GM23248 (cell line): ENCODE data around the gene MYO9A. TPM values are rescaled to one million over a fixed set of nuclear protein-coding genes. Genes with fewer than 3 reads are reported as not detected.
"Not testable (repeated sequence)": the region's sequence is repeated elsewhere in the genome, so short reads cannot be mapped to it uniquely, and the experiment has no call there.

Experiments used
- DNase-seq: peaks from one replicate; pipeline ENCODE4 v3.0.0-alpha.2; 2015
- H2AFZ ChIP-seq: fragments of 200-600 bp; sonication (generic); 2 replicates; pipeline ENCODE4 v1.6.1; 2016; ENCODE audit warnings: antibody characterized with exemption
- H3F3A ChIP-seq: fragments of 200-600 bp; sonication (generic); 2 replicates; pipeline ENCODE4 v1.6.1; 2016; ENCODE audit warnings: mild to moderate bottlenecking, antibody characterized with exemption, mixed run types; ENCODE audit not compliant: insufficient read depth
- H3K27ac ChIP-seq: fragments of 200-600 bp; sonication (generic); 2 replicates; pipeline ENCODE4 v1.5.1; 2016; ENCODE audit warnings: mild to moderate bottlenecking
- H3K27me3 ChIP-seq: fragments of 200-600 bp; sonication (generic); replicated peaks from 2 replicates; pipeline ENCODE4 v1.6.1; 2016; ENCODE audit warnings: mild to moderate bottlenecking; ENCODE audit not compliant: insufficient read depth
- H3K36me3 ChIP-seq: fragments of 200-600 bp; sonication (generic); 2 replicates; pipeline ENCODE4 v1.6.1; 2016; ENCODE audit warnings: low read depth, mild to moderate bottlenecking
- H3K4me1 ChIP-seq: fragments of 200-600 bp; sonication (generic); 2 replicates; pipeline ENCODE4 v1.6.1; 2016; ENCODE audit warnings: mild to moderate bottlenecking; ENCODE audit not compliant: insufficient read depth
- H3K4me2 ChIP-seq: fragments of 200-600 bp; sonication (generic); one replicate; pipeline ENCODE4 v1.6.1; 2016; ENCODE audit warnings: mild to moderate bottlenecking; ENCODE audit not compliant: unreplicated experiment
- H3K4me3 ChIP-seq: fragments of 200-600 bp; sonication (generic); 2 replicates; pipeline ENCODE4 v1.5.1; 2016; ENCODE audit warnings: mild to moderate bottlenecking
- H3K79me2 ChIP-seq: fragments of 200-600 bp; sonication (generic); 2 replicates; pipeline ENCODE4 v1.6.1; 2016; ENCODE audit warnings: mild to moderate bottlenecking; ENCODE audit not compliant: insufficient read depth
- H3K9ac ChIP-seq: fragments of 200-600 bp; sonication (generic); 2 replicates; pipeline ENCODE4 v1.6.1; 2016; ENCODE audit warnings: mild to moderate bottlenecking
- H3K9me2 ChIP-seq: fragments of 200-600 bp; sonication (generic); 2 replicates; pipeline ENCODE4 v1.6.1; 2016; ENCODE audit warnings: mixed run types, mild to moderate bottlenecking, moderate library complexity; ENCODE audit not compliant: insufficient read depth
- H3K9me3 ChIP-seq: fragments of 200-600 bp; sonication (generic); one replicate; pipeline ENCODE4 v1.6.1; 2017; ENCODE audit warnings: low read depth
- H4K20me1 ChIP-seq: fragments of 200-600 bp; sonication (generic); 2 replicates; pipeline ENCODE4 v1.6.0; 2016; ENCODE audit not compliant: insufficient read depth
- EZH2 ChIP-seq: fragments of 200-600 bp; sonication (generic); IDR thresholded peaks from 2 replicates; pipeline ENCODE4 v1.6.1; 2018; ENCODE audit warnings: antibody characterized with exemption, mild to moderate bottlenecking; ENCODE audit not compliant: insufficient read depth, poor library complexity, severe bottlenecking
- EZH2phosphoT487 ChIP-seq: fragments of 200-600 bp; sonication (generic); IDR thresholded peaks from 2 replicates; pipeline ENCODE4 v1.6.1; 2018; ENCODE audit warnings: antibody characterized with exemption, moderate library complexity, mild to moderate bottlenecking, low read depth; ENCODE audit not compliant: insufficient read depth
- WGBS, 2 experiments: methylation state at CpG; one replicate each; pipeline ENCODE4 v1.1.6; 2015 to 2017; ENCODE audit warnings: low lambda C conversion rate in 2 of 2, low coverage in 1 of 2; ENCODE audit errors: missing lambda C conversion rate in 2 of 2; 5-methylcytosine and 5-hydroxymethylcytosine counted together
- in situ Hi-C: fragments of 300-500 bp; cut with MboI; formaldehyde crosslinking; loops from 2 replicates; pipeline ENCODE4 v1.15.0; 2020
- polyA plus RNA-seq: library from polyadenylated mRNA; unstranded; fragments of >200 nt; fragmentation: Nextera tagmentation; extraction: Ambion mirVana; gene quantifications from 2 replicates; pipeline ENCODE4 v1.2.1, GENCODE V29; 2016
- total RNA-seq: library from RNA; depleted of rRNA; stranded (reverse); fragments of >200 nt; shearing (Covaris generic); gene quantifications from 2 replicates; pipeline ENCODE4 v1.2.3, GENCODE V29; 2014

The MYO9A gene
- total and polyA plus RNA-seq, 2 experiments from 2014 or later: 10.6 to 20.4 TPM

DNA sequence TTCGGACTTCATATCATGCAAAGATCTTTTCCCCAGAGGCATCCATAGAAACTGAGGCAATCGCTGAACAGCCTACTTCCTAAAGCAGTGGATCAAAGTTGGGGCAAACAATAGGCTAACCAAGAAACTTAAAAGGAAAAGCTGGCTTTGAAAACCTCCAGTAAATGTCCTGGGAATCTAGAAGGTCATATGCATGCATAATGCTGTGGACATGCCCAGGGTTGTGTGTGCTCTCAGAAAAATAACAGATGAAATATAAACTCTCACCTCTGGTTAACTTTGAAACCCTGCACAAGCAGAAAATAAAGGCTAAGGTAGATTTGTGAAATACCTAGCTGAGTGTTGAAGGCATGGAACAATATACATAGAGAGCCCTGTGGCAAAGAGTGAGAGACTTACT lies 96.3 kb downstream of the MYO9A start:
- Histone ChIP-seq H3K4me1 (no peaks in the 10 kb centered on the region), H3F3A (no peaks in the 10 kb centered on the region), H3K9me3 (no peaks in the 10 kb centered on the region), H3K4me2 (no peak overlapping the region), H3K4me3 (no peak overlapping the region), H3K36me3 (0 out of 2 replicates have a peak, but pooled peaks cover 6% of the 10 kb centered on the region), H3K9me2 (no peaks in the 10 kb centered on the region), H3K27ac (no peak overlapping the region), H2AFZ (no peak overlapping the region), H3K79me2 (peaks cover 15% of the 10 kb centered on the region), H3K27me3 (no peaks in the 10 kb centered on the region), H3K9ac (no peak overlapping the region), H4K20me1 (no peaks in the 10 kb centered on the region)
- in situ Hi-C loops: no loop called here
- no peak for DNase-seq
- 97 to 98% methylated on average over 2 of the region's 2 CpGs for WGBS, 2 experiments
- TF ChIP-seq EZH2phosphoT487 (no peak), EZH2 (no peak)

GRCh38 chr15:72020799-72021198 lies 97.2 kb downstream of the MYO9A start:
- H3K9me2 ChIP-seq: no peaks in the 10 kb centered on the region

DNA sequence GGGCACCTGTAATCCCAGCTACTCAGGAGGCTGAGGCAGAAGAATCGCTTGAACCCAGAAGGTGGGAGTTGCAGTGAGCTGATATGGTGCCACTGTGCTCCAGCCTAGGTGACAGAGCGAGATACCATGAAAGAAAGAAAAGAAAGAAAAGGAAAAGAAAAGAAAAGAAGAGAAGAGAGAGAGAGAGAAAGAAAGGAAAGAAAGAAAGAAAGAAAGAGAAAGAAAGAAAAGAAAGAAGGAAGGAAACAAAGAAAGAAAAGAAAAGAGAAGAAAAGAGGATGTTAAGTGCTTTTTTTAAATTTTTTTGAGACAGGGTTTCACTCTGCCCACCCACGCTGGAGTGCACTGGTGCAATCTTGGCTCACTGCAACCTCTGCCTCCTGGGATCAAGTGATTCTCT lies 103.4 kb downstream of the MYO9A start:
- H3K4me1 ChIP-seq, H3K79me2 ChIP-seq, H3K36me3 ChIP-seq, H3K27me3 ChIP-seq, H3K27ac ChIP-seq, DNase-seq, H4K20me1 ChIP-seq, H2AFZ ChIP-seq, H3K9me3 ChIP-seq, in situ Hi-C loops, H3K4me3 ChIP-seq, H3F3A ChIP-seq, H3K4me2 ChIP-seq, H3K9ac ChIP-seq, H3K9me2 ChIP-seq: not testable (repeated sequence)
- 98% methylated on average over 3 of the region's 3 CpGs for WGBS, 2 experiments

More at GRCh38 chr15:72020799-72021198, 97.2 kb downstream of the MYO9A start:
- H3K9me3 ChIP-seq: no peaks in the 10 kb centered on the region
- no peak for DNase-seq
- no peak overlapping the region for H2AFZ ChIP-seq
- H3K27me3 ChIP-seq: no peaks in the 10 kb centered on the region
- 94 to 98% methylated on average over 1 of the region's 1 CpG for WGBS, 2 experiments
- TF ChIP-seq EZH2 (no peak), EZH2phosphoT487 (no peak)
- peaks cover 15% of the 10 kb centered on the region for H3K79me2 ChIP-seq
- no peak overlapping the region for H3K27ac ChIP-seq
- no peak overlapping the region for H3K9ac ChIP-seq
- H3K4me3 ChIP-seq: no peak overlapping the region
- no peaks in the 10 kb centered on the region for H3K4me1 ChIP-seq
- H3F3A ChIP-seq: no peaks in the 10 kb centered on the region
- no peak overlapping the region for H3K4me2 ChIP-seq
- in situ Hi-C loops: no loop called here
- no peaks in the 10 kb centered on the region for H4K20me1 ChIP-seq
- H3K36me3 ChIP-seq: 0 out of 2 replicates have a peak, but pooled peaks cover 6% of the 10 kb centered on the region

DNA sequence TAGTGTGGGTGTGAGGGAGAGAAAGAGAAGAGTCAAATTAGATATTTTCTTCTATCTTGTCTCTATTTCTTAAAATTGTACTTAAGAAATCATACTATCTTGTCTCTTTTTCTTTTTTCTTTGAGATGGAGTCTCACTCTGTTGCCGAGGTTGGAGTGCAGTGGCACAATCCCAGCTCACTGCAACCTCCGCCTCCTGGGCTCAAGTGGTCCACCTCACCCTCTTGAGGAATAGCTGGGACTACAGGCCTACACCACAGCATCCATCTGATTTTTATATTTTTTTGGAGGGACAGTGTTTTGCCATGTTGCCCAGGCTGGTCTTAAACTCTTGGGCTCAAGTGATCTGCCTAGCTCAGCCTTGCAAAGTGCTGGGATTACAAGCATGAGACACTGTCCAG lies 104.2 kb downstream of the MYO9A start:
- Histone ChIP-seq H3K9ac (no peak overlapping the region), H3K9me2 (no peaks in the 10 kb centered on the region), H3K27me3 (no peaks in the 10 kb centered on the region), H3K79me2 (no peaks in the 10 kb centered on the region), H4K20me1 (no peaks in the 10 kb centered on the region), H3K9me3 (no peaks in the 10 kb centered on the region), H3K4me1 (no peaks in the 10 kb centered on the region), H3K36me3 (peaks cover 6% of the 10 kb centered on the region; the same call in 1 of the 2 replicates), H2AFZ (no peak overlapping the region), H3K4me3 (no peak overlapping the region), H3K27ac (no peak overlapping the region), H3F3A (no peaks in the 10 kb centered on the region), H3K4me2 (no peak overlapping the region)
- TF ChIP-seq EZH2phosphoT487: no peak
- TF ChIP-seq EZH2: no peak
- WGBS, 2 experiments: 97 to 100% methylated on average over 2 of the region's 2 CpGs
- DNase-seq: no peak
- in situ Hi-C loops: no loop called here

- H3K4me3 ChIP-seq: no peak overlapping the region
- no peak for TF ChIP-seq EZH2
- H2AFZ ChIP-seq: no peak overlapping the region
- in situ Hi-C loops: no loop called here
- H3K4me1 ChIP-seq: no peaks in the 10 kb centered on the region
- no peaks in the 10 kb centered on the region for H4K20me1 ChIP-seq
- H3K9ac ChIP-seq: no peak overlapping the region
- no peaks in the 10 kb centered on the region for H3F3A ChIP-seq
- H3K36me3 ChIP-seq: peaks cover 9% of the 10 kb centered on the region
- H3K27ac ChIP-seq: no peak overlapping the region
- no peaks in the 10 kb centered on the region for H3K9me3 ChIP-seq
- H3K79me2 ChIP-seq: no peaks in the 10 kb centered on the region
- DNase-seq: no peak
- no peaks in the 10 kb centered on the region for H3K9me2 ChIP-seq
- 98 to 100% methylated on average over 2 of the region's 2 CpGs for WGBS, 2 experiments
- H3K27me3 ChIP-seq: no peaks in the 10 kb centered on the region
- H3K4me2 ChIP-seq: no peak overlapping the region
These were observed 106.5 kb downstream of the MYO9A start for GRCh38 chr15:72011302-72011942.
